Stimulated activated CD8-positive, alpha-beta memory T cell treated with anti-CD3 and anti-CD28 coated beads, Interleukin-2, amount 100 ng/mL, for 48 hours (primary cell): Measurements from ENCODE around the gene PTPRR.

Experiments used
- DNase-seq, 2 donors: peaks; one replicate each; pipeline ENCODE4 v3.0.0-alpha.2; 2020; ENCODE audit warnings: low read depth in 2 of 2

PTPRR gene

GRCh38 chr12:70796989-70797388 lies 123.5 kb downstream of the PTPRR start:
- no peak for DNase-seq

- no peak for DNase-seq
Measured at GRCh38 chr12:70795608-70796007, 124.9 kb downstream of the PTPRR start.

- no peak for DNase-seq
Measured at GRCh38 chr12:70794131-70794530, 126.4 kb downstream of the PTPRR start.

GRCh38 chr12:70788774-70789173 lies 131.8 kb downstream of the PTPRR start:
- DNase-seq, result no peak

GRCh38 chr12:70787612-70788011 lies 132.9 kb downstream of the PTPRR start:
- no peak for DNase-seq

- no peak for DNase-seq
Measured at GRCh38 chr12:70785896-70786295, 134.6 kb downstream of the PTPRR start.

- DNase-seq, result no peak
Measured at GRCh38 chr12:70784042-70784668, 136.4 kb downstream of the PTPRR start.

GRCh38 chr12:70783455-70783854 lies 137.1 kb downstream of the PTPRR start:
- no peak for DNase-seq

- no peak for DNase-seq
Measured at GRCh38 chr12:70779250-70779649, 141.3 kb downstream of the PTPRR start.

GRCh38 chr12:70774055-70774454 lies 146.5 kb downstream of the PTPRR start:
- DNase-seq, result no peak

GRCh38 chr12:70772836-70773235 lies 147.7 kb downstream of the PTPRR start:
- no peak for DNase-seq

- no peak for DNase-seq
Measured at GRCh38 chr12:70771581-70771980, 149.0 kb downstream of the PTPRR start.

GRCh38 chr12:70763666-70764065 lies 156.9 kb downstream of the PTPRR start:
- no peak for DNase-seq

GRCh38 chr12:70762000-70762399 lies 158.5 kb downstream of the PTPRR start:
- no peak for DNase-seq

GRCh38 chr12:70759161-70759918 lies 161.2 kb downstream of the PTPRR start:
- DNase-seq, result no peak

- no peak for DNase-seq
Measured at GRCh38 chr12:70758494-70758845, 162.1 kb downstream of the PTPRR start.

- no peak for DNase-seq
Measured at GRCh38 chr12:70757830-70758493, 162.6 kb downstream of the PTPRR start.

GRCh38 chr12:70756791-70757190 lies 163.7 kb downstream of the PTPRR start:
- no peak for DNase-seq

GRCh38 chr12:70756118-70756517 lies 164.4 kb downstream of the PTPRR start:
- DNase-seq, result no peak

GRCh38 chr12:70754330-70754741 lies 166.2 kb downstream of the PTPRR start:
- DNase-seq, result no peak

- DNase-seq, result no peak
Measured at GRCh38 chr12:70752327-70752726, 168.2 kb downstream of the PTPRR start.

- DNase-seq, result no peak
Measured at GRCh38 chr12:70749931-70750330, 170.6 kb downstream of the PTPRR start.

GRCh38 chr12:70748809-70749208 lies 171.7 kb downstream of the PTPRR start:
- DNase-seq, result no peak
